Left lung (tissue), 10 donors: ENCODE results near the gene ASB2. TPM values are rescaled to one million over a fixed set of nuclear protein-coding genes. Genes with fewer than 3 reads are reported as not detected.

ENCODE experiments used
- ATAC-seq: fragments of 200-7000 bp; cut with Tn5 transposase; one replicate; pipeline ENCODE4 v1.9.1; 2020; ENCODE audit warnings: moderate library complexity
- DNase-seq, 4 donors: peaks; one replicate each; pipeline ENCODE4 v3.0.0-alpha.2; 2013 to 2020
- H3K27ac ChIP-seq, 2 donors: fragments of 200-600 bp; sonication (generic) in 1 of 2; one replicate each; pipeline versions ENCODE4 v1.5.0 to v1.8.0; 2020 to 2021
- H3K27me3 ChIP-seq, 2 donors: fragments of 200-600 bp; sonication (generic) in 1 of 2; one replicate each; pipeline versions ENCODE4 v1.5.0 to v1.8.0; 2020 to 2021
- H3K36me3 ChIP-seq, 2 donors: fragments of 200-600 bp; sonication (generic) in 1 of 2; one replicate each; pipeline versions ENCODE4 v1.5.0 to v1.8.0; 2020 to 2021
- H3K4me1 ChIP-seq, 2 donors: fragments of 200-600 bp; one replicate each; pipeline ENCODE4 v1.8.0; 2021
- H3K4me3 ChIP-seq, 2 donors: fragments of 200-600 bp; sonication (generic) in 1 of 2; one replicate each; pipeline versions ENCODE4 v1.5.0 to v1.8.0; 2020 to 2021; ENCODE audit warnings: mild to moderate bottlenecking in 1 of 2
- H3K9me3 ChIP-seq, 2 donors: fragments of 200-600 bp; sonication (generic) in 1 of 2; one replicate each; pipeline versions ENCODE4 v1.5.0 to v1.8.0; 2020 to 2021
- CTCF ChIP-seq, 2 donors: fragments of 200-600 bp; sonication (generic) in 1 of 2; IDR thresholded peaks; one replicate each; pipeline versions ENCODE4 v1.5.0 to v1.8.0; 2021; ENCODE audit warnings: antibody characterized with exemption in 2 of 2
- intact Hi-C, 2 donors: fragments of 100-400 bp; cut with DNase I; formaldehyde crosslinking; loops; one replicate each; pipeline versions ENCODE4 v1.11.2 to v1.14.2; 2022
- polyA plus RNA-seq, 6 donors: library from polyadenylated mRNA; unstranded; fragments of 120-200 nt; gene quantifications; one replicate each; pipeline ENCODE4 v1.2.1, GENCODE V29; 2013; ENCODE audit not compliant: insufficient read length in 6 of 6
- total RNA-seq, 2 donors: library from RNA; stranded (reverse); fragmentation: NEBNext Ultra II Directional; extraction: Animal tissue kit (Norgen Biotek cat#: 25700); gene quantifications; one replicate each; pipeline ENCODE4 v1.2.1, GENCODE V29; 2021
- donor health status: DM: no; HTN: yes; CAD: no.
- donor health status: DM: no; HTN: no; CAD: no.

Gene ASB2
- total and polyA plus RNA-seq, 8 donors: 0.81 to 3.2 (median 1.6) TPM

DNA sequence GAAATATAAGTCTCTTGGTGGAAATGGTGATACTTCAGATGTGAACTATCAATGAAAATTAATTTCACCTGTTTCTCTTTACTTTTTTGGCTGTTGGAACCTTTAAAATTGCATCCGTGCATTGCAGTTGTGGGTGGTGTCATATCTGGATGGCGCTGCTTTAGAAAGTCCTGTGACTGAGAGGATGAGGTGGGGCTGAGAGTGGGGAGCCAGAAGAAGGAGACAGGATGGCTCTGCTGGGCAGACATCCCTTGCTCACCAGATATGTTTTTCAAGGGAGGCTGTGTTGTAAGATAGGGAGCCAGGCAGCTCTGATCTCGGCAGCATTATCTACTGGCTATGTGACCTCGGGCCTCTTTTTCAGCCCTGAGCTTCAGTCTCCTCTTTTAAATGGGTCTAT lies 12.7 kb downstream of the ASB2 start:
- peak overlapping the region in 1 of 2 donors; percentile 41 for H3K27ac ChIP-seq
- intact Hi-C loops: no loop called here
- no peak for ATAC-seq

DNA sequence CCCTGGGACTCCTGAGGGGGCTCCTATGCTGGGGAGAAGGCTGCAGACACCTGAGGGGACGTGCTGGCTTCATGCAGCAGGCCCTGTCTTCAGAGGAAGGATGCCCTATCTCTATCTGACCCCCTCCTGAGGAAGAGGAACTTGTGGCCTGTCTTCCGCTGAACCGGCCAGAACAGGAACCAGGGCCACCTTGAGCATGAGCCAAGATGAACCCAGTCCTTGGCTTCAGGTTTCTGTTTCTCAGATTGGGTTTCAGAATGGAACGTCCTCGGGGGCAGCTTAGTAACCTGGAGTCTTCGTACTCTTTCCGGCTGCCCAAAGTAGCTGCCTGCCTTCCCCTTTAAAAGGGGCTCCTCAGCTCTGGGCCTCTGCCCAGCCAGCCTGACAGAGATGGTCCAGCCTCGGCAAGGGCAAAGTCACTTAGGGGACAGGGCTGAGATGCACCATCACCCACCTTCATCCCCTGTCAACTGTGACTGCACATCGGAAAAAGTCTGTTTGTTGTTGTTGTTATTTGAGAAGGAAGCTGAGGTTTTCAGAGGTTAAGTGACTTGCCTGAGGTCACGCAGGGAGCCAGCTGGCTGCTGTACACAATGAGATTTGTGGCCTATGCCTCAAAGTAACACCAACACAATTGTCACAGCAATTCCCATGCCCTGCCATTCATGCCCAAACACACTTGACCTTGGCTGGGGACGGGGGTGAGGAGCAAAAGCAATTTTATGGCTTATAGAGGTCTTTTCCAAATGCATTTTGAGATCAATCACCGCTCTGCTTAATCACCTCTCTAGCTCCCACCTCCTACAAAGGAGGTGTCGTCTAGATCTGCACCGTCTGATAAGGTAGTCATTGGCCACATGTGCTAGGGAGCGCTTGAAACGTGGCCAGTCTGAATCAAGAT lies 13.4 kb downstream of the ASB2 start:
- DNase-seq: peak in 1 of 4 donors; percentile 70
- H3K4me1 ChIP-seq: peaks cover 12 to 37% of the 10 kb centered on the region in 2 donors
- TF ChIP-seq CTCF (IDR thresholded peaks at IDR 0.05): no peak
- H3K27ac ChIP-seq: peak overlapping the region in 1 of 2 donors; percentile 41
- no peaks in the 10 kb centered on the region for H3K36me3 ChIP-seq
- ATAC-seq: peak; percentile 17
- intact Hi-C loops: no loop called here
- H3K9me3 ChIP-seq: no peaks in the 10 kb centered on the region
- H3K4me3 ChIP-seq: no peak overlapping the region
- no peaks in the 10 kb centered on the region for H3K27me3 ChIP-seq

More for the DNA sequence above, 12.7 kb downstream of the ASB2 start:
- H3K36me3 ChIP-seq: no peaks in the 10 kb centered on the region
- no peaks in the 10 kb centered on the region for H3K27me3 ChIP-seq
- H3K9me3 ChIP-seq: no peaks in the 10 kb centered on the region
- H3K4me1 ChIP-seq: peaks cover 12 to 37% of the 10 kb centered on the region in 2 donors
- TF ChIP-seq CTCF (IDR thresholded peaks at IDR 0.05): no peak
- DNase-seq: no peak
- H3K4me3 ChIP-seq: no peak overlapping the region

- no peak for DNase-seq
- intact Hi-C loops: no loop called here
- no peaks in the 10 kb centered on the region for H3K27me3 ChIP-seq
- H3K4me3 ChIP-seq: no peak overlapping the region
- no peak overlapping the region for H3K27ac ChIP-seq
- ATAC-seq: no peak
- H3K4me1 ChIP-seq: peaks cover 12 to 37% of the 10 kb centered on the region in 2 donors
- H3K36me3 ChIP-seq: no peaks in the 10 kb centered on the region
- H3K9me3 ChIP-seq: no peaks in the 10 kb centered on the region
- TF ChIP-seq CTCF (IDR thresholded peaks at IDR 0.05): no peak
These were observed 14.8 kb downstream of the ASB2 start for GRCh38 chr14:93961620-93962019.

DNA sequence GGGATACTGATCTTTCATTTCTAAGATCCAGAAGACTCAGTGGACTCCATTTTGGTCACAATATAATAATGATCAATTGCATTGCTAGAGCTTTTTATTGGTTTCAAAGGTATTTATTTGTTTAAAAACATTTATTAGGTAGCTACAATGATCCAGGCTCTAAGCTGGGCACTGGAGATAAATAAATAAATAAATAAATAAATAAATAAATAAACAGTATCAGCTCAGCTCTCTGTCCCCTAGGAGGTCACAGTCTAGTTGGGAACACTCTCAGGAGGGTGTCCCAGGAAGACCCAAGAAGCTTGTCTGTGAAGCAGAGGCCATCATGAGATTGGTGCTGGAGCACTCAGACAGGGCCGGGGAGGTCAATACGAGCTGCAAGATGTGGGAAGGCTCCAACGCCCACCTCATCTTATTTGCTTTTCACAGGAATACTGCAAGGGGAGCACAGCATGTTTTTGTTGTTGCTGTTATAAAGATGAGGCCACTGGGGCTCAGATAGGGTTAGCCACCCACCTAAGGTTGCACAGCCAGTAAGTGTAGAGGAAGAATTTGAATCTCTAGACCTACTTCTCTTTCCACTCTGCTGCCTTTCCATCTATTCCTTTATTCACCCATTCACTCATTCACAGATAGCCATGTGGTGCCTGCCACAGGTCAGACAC lies 15.5 kb downstream of the ASB2 start:
- peaks cover 9 to 44% of the 10 kb centered on the region in 2 donors for H3K4me1 ChIP-seq
- no peak overlapping the region for H3K4me3 ChIP-seq
- H3K27me3 ChIP-seq: no peaks in the 10 kb centered on the region
- intact Hi-C loops: no loop called here
- no peaks in the 10 kb centered on the region for H3K36me3 ChIP-seq
- H3K27ac ChIP-seq: no peak overlapping the region
- TF ChIP-seq CTCF (IDR thresholded peaks at IDR 0.05): no peak
- DNase-seq (no peak), ATAC-seq (no peak)
- no peaks in the 10 kb centered on the region for H3K9me3 ChIP-seq

DNA sequence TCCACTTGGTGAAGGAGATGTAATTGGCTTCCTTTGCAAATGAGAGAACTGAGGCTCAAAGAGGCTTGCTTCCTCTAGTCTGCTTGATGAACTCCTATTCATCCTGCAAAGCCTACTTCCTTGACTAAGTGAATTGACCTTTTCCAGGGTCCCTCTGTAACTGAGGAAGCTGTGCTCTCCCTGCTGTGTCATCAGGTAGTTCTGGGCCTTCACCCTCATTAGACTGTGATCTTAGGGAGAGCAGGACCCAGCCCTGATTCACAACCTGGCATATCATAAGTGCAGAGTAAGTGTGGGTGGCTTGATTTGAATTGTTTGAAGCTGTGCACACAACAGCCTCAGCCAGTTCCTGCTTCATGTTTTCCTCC lies 16.3 kb downstream of the ASB2 start:
- Histone ChIP-seq H3K9me3 (no peaks in the 10 kb centered on the region), H3K36me3 (no peaks in the 10 kb centered on the region), H3K27ac (peak overlapping the region in 1 of 2 donors; percentile 50), H3K4me1 (peaks cover 7 to 52% of the 10 kb centered on the region in 2 donors), H3K27me3 (no peaks in the 10 kb centered on the region), H3K4me3 (no peak overlapping the region)
- intact Hi-C loops: no loop called here
- no peak for TF ChIP-seq CTCF (IDR thresholded peaks at IDR 0.05)
- ATAC-seq (no peak), DNase-seq (no peak)
